PC-3 (cell line): ENCODE measurements around the gene GUCY2D.

Experiments used
- EZH2 ChIP-seq: fragments of 300-600 bp; sonication (generic); IDR thresholded peaks from one replicate; pipeline ENCODE4 v1.6.1; 2017; ENCODE audit warnings: antibody characterized with exemption, mild to moderate bottlenecking, low read length; ENCODE audit not compliant: unreplicated experiment
- EZH2phosphoT487 ChIP-seq: fragments of 300-600 bp; sonication (generic); IDR thresholded peaks from 2 replicates; pipeline ENCODE4 v1.6.1; 2018; ENCODE audit warnings: mild to moderate bottlenecking, antibody characterized with exemption, low read length, borderline replicate concordance
- TF ChIP-seq, protein P1 (sequence below): fragments of 300-600 bp; sonication (generic); conservative IDR thresholded peaks from 2 replicates; pipeline ENCODE4 v1.5.1; 2017; ENCODE audit warnings: antibody characterized with exemption, low read depth, mild to moderate bottlenecking, low read length

DNA sequence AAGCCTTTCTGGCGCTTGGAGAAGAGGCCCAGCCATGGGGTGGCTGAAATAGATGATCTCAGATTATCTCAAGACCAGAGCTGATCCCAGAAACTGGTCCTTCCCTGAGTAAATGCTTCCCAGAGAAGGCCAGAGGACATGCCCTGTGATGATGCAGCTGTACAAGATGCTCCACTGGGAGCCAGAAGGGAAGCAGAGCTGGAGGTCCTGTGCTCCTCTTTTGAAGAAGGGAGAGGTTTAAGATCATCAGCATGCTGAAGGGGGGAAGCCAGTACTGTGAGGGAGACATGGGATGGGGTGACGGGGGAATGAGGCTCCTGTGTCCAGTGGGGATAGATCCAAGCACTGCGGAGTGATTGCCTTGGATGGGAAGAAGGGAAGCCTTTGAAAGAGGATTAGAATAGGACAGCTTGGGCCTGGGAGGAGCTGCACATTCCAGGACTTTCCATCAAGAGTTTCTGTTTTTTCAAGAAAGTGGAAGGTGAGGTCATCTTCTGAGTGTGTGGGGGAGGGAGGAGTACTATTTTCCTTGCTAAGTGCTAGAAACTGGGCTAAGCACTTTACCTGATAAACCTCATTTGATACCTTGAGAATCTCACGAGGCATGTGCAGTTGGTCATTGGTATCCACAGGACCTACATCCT is 20.1 kb downstream of the GUCY2D start:
- TF ChIP-seq, protein P1, sequence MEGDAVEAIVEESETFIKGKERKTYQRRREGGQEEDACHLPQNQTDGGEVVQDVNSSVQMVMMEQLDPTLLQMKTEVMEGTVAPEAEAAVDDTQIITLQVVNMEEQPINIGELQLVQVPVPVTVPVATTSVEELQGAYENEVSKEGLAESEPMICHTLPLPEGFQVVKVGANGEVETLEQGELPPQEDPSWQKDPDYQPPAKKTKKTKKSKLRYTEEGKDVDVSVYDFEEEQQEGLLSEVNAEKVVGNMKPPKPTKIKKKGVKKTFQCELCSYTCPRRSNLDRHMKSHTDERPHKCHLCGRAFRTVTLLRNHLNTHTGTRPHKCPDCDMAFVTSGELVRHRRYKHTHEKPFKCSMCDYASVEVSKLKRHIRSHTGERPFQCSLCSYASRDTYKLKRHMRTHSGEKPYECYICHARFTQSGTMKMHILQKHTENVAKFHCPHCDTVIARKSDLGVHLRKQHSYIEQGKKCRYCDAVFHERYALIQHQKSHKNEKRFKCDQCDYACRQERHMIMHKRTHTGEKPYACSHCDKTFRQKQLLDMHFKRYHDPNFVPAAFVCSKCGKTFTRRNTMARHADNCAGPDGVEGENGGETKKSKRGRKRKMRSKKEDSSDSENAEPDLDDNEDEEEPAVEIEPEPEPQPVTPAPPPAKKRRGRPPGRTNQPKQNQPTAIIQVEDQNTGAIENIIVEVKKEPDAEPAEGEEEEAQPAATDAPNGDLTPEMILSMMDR, result no peak
- TF ChIP-seq EZH2 (no peak), EZH2phosphoT487 (no peak)
